ENCODE results near the gene KNDC1.
"Not testable (repeated sequence)": the region's sequence is repeated elsewhere in the genome, so short reads cannot be mapped to it uniquely, and the experiment has no call there.

KNDC1 gene

DNA sequence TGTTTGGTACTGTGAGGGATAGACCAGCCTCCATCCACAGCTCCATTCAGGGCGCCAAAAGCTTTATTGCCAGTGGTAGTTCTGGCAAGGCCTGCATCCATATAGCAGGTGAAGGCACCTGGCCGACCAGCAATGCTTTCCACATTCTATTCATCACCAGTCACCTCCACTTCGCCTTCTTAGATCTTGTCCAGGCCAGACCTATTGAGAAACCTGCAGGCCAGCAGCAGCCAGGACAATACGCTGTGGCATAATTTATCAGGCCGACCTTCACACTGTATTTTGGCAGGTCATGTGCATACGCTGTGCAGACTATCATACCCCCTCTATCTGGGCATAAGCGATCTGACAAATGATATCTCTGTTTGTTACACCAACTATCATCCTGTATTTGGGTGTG is 15.2 kb upstream of the KNDC1 start:
- WGBS: 93% methylated on average over 7 of the region's 7 CpGs

GRCh38 chr10:133150226-133150625 is 9.8 kb upstream of the KNDC1 start:
- H3K4me1 ChIP-seq (ENCODE audit: insufficient read depth, low read length): peaks cover 35% of the 10 kb centered on the region
- peak overlapping the region; percentile 99; the same call in 1 of the 2 replicates for H3K27ac ChIP-seq (ENCODE audit: low read depth, low read length)
- H3K4me3 ChIP-seq (ENCODE audit: low read length): no peak overlapping the region
- H3K36me3 ChIP-seq (ENCODE audit: insufficient read depth, low read length): no peaks in the 10 kb centered on the region
- H3K9me3 ChIP-seq (ENCODE audit: insufficient read depth, low read depth, low read length): peaks cover 21% of the 10 kb centered on the region
- no peak overlapping the region; the same call in 1 of the 2 replicates for H3K9ac ChIP-seq (ENCODE audit: low read depth, low read length)
- WGBS: 95% methylated on average over 8 of the region's 8 CpGs
- H3K27me3 ChIP-seq (ENCODE audit: insufficient read depth, low read length): no peaks in the 10 kb centered on the region

More for the DNA sequence above, 15.2 kb upstream of the KNDC1 start:
- Histone ChIP-seq H3K4me3 (ENCODE audit: low read length) (no peak overlapping the region), H3K4me1 (ENCODE audit: insufficient read depth, low read length) (peaks cover 21% of the 10 kb centered on the region; the same call in 1 of the 2 replicates), H3K27ac (ENCODE audit: low read depth, low read length) (no peak overlapping the region), H3K27me3 (ENCODE audit: insufficient read depth, low read length) (no peaks in the 10 kb centered on the region), H3K9me3 (ENCODE audit: insufficient read depth, low read depth, low read length) (peaks cover 16% of the 10 kb centered on the region), H3K36me3 (ENCODE audit: insufficient read depth, low read length) (no peaks in the 10 kb centered on the region), H3K9ac (ENCODE audit: low read depth, low read length) (no peak overlapping the region)

DNA sequence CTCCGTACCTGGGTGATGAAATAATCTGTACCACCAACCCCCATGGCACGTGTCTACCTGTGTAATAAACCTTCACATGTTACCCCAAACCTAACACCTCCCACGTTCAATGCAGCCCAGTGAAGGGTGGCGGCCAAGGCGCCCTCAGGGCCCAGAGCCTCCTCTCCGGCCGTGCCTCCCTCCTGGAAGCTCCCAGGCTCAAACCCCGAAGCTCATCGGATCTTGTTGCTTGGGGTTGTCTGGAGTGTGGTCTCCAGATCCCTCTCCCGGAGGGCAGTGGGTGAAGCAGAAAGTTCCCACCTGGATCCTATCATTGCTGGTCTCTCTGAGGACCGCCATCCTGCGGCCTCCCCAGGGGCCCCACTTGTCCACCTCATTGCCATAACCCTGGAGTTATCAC is 9.4 kb upstream of the KNDC1 start:
- Histone ChIP-seq H3K36me3 (ENCODE audit: insufficient read depth, low read length) (no peaks in the 10 kb centered on the region), H3K9ac (ENCODE audit: low read depth, low read length) (peak overlapping the region; percentile 78), H3K4me1 (ENCODE audit: insufficient read depth, low read length) (peaks cover 32% of the 10 kb centered on the region), H3K27me3 (ENCODE audit: insufficient read depth, low read length) (no peaks in the 10 kb centered on the region), H3K9me3 (ENCODE audit: insufficient read depth, low read depth, low read length) (peaks cover 21% of the 10 kb centered on the region), H3K4me3 (ENCODE audit: low read length) (no peak overlapping the region), H3K27ac (ENCODE audit: low read depth, low read length) (peak overlapping the region; percentile 99)
- WGBS: 88% methylated on average over 12 of the region's 12 CpGs

- not testable (repeated sequence) for H3K36me3 ChIP-seq (ENCODE audit: insufficient read depth, low read length); H3K27me3 ChIP-seq (ENCODE audit: insufficient read depth, low read length)
- peaks cover 21% of the 10 kb centered on the region for H3K9me3 ChIP-seq (ENCODE audit: insufficient read depth, low read depth, low read length)
- peak overlapping the region; percentile 99 for H3K27ac ChIP-seq (ENCODE audit: low read depth, low read length)
- 67% methylated on average over 3 of the region's 3 CpGs for WGBS
- H3K9ac ChIP-seq (ENCODE audit: low read depth, low read length): peak overlapping the region; percentile 78
- H3K4me3 ChIP-seq (ENCODE audit: low read length): peak overlapping the region; percentile 25; the same call in 1 of the 2 replicates
- H3K4me1 ChIP-seq (ENCODE audit: insufficient read depth, low read length): peaks cover 29% of the 10 kb centered on the region
These were observed 8.9 kb upstream of the KNDC1 start for GRCh38 chr10:133151071-133151470.

DNA sequence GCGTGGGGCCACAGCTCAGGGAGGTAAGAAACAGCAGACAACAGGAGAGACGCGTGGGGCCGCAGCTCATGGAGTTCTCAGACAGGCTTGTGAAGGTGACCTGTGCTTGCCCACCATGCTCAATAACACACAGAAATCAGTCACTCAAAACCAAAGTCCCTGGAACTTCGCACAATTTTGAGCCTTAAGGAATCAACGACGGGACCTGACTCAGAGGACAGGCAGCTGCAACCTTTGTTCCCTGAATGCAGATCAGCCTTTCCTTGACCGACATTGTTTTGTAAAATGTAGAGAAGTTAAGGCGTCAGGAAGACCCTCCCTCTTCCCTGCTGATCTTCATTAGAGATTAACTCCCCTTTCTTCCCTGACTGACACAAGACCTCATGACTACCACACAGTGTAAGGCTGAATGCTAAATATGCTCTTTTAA is 8.5 kb upstream of the KNDC1 start:
- WGBS: 1% methylated on average over 8 of the region's 9 CpGs

GRCh38 chr10:133154411-133154810 is 5.6 kb upstream of the KNDC1 start:
- Histone ChIP-seq H3K27ac (ENCODE audit: low read depth, low read length) (no peak overlapping the region), H3K9me3 (ENCODE audit: insufficient read depth, low read depth, low read length) (0 out of 2 replicates have a peak, but pooled peaks cover 5% of the 10 kb centered on the region), H3K4me1 (ENCODE audit: insufficient read depth, low read length) (peaks cover 28% of the 10 kb centered on the region), H3K4me3 (ENCODE audit: low read length) (no peak overlapping the region), H3K36me3 (ENCODE audit: insufficient read depth, low read length) (no peaks in the 10 kb centered on the region), H3K27me3 (ENCODE audit: insufficient read depth, low read length) (no peaks in the 10 kb centered on the region), H3K9ac (ENCODE audit: low read depth, low read length) (no peak overlapping the region)
- 91% methylated on average over 4 of the region's 4 CpGs for WGBS

More for the DNA sequence above, 8.5 kb upstream of the KNDC1 start:
- no peaks in the 10 kb centered on the region for H3K27me3 ChIP-seq (ENCODE audit: insufficient read depth, low read length)
- H3K4me1 ChIP-seq (ENCODE audit: insufficient read depth, low read length): peaks cover 25% of the 10 kb centered on the region
- H3K4me3 ChIP-seq (ENCODE audit: low read length): peak overlapping the region; percentile 33
- peak overlapping the region; percentile 78 for H3K9ac ChIP-seq (ENCODE audit: low read depth, low read length)
- H3K36me3 ChIP-seq (ENCODE audit: insufficient read depth, low read length): no peaks in the 10 kb centered on the region
- peaks cover 21% of the 10 kb centered on the region for H3K9me3 ChIP-seq (ENCODE audit: insufficient read depth, low read depth, low read length)
- H3K27ac ChIP-seq (ENCODE audit: low read depth, low read length): peak overlapping the region; percentile 99

DNA sequence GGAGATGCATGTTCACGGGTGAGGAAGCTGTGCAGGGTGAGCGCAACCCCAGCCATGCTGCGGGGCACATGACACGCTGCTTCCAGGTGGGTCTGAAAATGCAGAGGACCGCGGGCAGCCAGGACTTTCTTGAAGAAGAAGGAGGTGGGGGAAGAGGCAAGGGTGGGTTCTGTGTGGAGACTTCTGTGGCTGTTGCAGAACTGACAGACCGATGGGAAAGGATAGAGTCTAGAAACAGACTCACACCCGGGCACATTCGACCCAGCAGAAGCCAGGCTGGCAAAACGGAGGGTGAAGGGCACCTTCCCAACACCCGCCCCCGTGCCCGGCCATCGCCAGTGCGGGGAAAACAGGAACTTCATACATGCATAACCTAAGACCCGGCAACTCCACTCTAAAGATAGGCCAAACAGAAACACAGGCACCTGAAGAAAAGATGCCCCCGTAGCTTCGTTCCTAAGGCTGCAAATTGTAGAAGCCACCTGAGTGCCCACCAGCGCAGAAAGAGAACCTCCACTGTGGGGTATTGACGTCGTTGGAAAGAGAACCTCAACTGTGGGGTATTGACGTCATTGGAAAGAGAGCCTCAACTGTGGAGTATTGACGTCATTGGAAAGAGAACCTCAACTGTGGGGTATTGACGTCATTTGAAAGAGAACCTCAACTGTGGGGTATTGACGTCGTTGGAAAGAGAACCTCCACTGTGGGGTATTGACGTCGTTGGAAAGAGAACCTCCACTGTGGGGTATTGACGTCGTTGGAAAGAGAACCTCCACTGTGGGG is 4.8 kb upstream of the KNDC1 start:
- no peaks in the 10 kb centered on the region for H3K27me3 ChIP-seq (ENCODE audit: insufficient read depth, low read length)
- peaks cover 31% of the 10 kb centered on the region for H3K4me1 ChIP-seq (ENCODE audit: insufficient read depth, low read length)
- no peak overlapping the region for H3K4me3 ChIP-seq (ENCODE audit: low read length)
- no peak overlapping the region for H3K9ac ChIP-seq (ENCODE audit: low read depth, low read length)
- H3K9me3 ChIP-seq (ENCODE audit: insufficient read depth, low read depth, low read length): 0 out of 2 replicates have a peak, but pooled peaks cover 3% of the 10 kb centered on the region
- no peak overlapping the region for H3K27ac ChIP-seq (ENCODE audit: low read depth, low read length)
- WGBS: 89% methylated on average over 26 of the region's 30 CpGs
- H3K36me3 ChIP-seq (ENCODE audit: insufficient read depth, low read length): no peaks in the 10 kb centered on the region

DNA sequence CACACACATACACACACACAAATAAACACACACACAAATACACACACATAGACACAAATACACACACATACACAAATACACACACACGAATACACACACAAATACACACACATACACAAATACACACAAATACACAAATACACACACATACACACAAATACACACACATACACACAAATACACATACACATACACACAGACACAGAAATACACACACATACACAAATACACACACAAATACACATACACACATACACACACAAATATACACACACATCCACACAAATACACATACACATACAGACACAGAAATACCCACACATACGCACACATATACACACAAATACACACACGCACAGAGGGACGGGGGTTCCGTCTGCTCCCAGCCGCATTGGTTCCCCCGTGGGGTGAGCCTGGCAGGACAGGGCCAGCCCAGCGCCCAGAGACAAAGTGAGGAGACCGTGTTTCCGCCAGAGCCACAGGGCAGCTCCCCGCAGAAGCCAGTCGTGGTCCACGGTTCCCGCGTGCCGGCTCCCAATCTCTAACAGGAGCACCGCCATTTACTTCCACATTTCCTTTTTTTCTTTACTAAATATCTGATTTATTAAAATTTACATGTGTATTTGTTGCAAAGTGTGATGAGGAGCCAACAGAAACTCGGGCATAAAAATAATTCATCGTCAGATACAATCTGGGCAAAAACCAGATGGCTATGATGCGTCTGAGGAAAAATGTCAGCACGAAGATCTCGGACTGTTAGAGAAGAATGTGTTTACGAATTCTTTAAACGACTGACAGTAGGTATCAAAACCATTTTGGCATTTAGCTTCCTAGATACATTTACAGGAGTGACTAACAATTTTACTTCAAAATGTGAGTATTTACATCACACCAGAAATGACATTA is 3.1 kb upstream of the KNDC1 start:
- H3K9me3 ChIP-seq (ENCODE audit: insufficient read depth, low read depth, low read length): no peaks in the 10 kb centered on the region
- WGBS: 90% methylated on average over 23 of the region's 24 CpGs
- peaks cover 23% of the 10 kb centered on the region for H3K4me1 ChIP-seq (ENCODE audit: insufficient read depth, low read length)
- H3K9ac ChIP-seq (ENCODE audit: low read depth, low read length): no peak overlapping the region
- no peak overlapping the region for H3K27ac ChIP-seq (ENCODE audit: low read depth, low read length)
- H3K27me3 ChIP-seq (ENCODE audit: insufficient read depth, low read length): peaks cover 9% of the 10 kb centered on the region
- no peaks in the 10 kb centered on the region for H3K36me3 ChIP-seq (ENCODE audit: insufficient read depth, low read length)
- H3K4me3 ChIP-seq (ENCODE audit: low read length): no peak overlapping the region

GRCh38 chr10:133157662-133158436 is 2.2 kb upstream of the KNDC1 start:
- Histone ChIP-seq H3K4me1 (ENCODE audit: insufficient read depth, low read length) (peaks cover 16% of the 10 kb centered on the region), H3K36me3 (ENCODE audit: insufficient read depth, low read length) (no peaks in the 10 kb centered on the region), H3K27ac (ENCODE audit: low read depth, low read length) (no peak overlapping the region), H3K4me3 (ENCODE audit: low read length) (no peak overlapping the region), H3K9ac (ENCODE audit: low read depth, low read length) (no peak overlapping the region), H3K27me3 (ENCODE audit: insufficient read depth, low read length) (peaks cover 9% of the 10 kb centered on the region), H3K9me3 (ENCODE audit: insufficient read depth, low read depth, low read length) (no peaks in the 10 kb centered on the region)
- WGBS: 87% methylated on average over 34 of the region's 34 CpGs

- Histone ChIP-seq H3K27me3 (ENCODE audit: insufficient read depth, low read length) (peaks cover 9% of the 10 kb centered on the region), H3K9ac (ENCODE audit: low read depth, low read length) (no peak overlapping the region), H3K4me3 (ENCODE audit: low read length) (no peak overlapping the region), H3K36me3 (ENCODE audit: insufficient read depth, low read length) (no peaks in the 10 kb centered on the region), H3K27ac (ENCODE audit: low read depth, low read length) (peak overlapping the region; percentile 3; the same call in 1 of the 2 replicates), H3K4me1 (ENCODE audit: insufficient read depth, low read length) (peaks cover 16% of the 10 kb centered on the region), H3K9me3 (ENCODE audit: insufficient read depth, low read depth, low read length) (no peaks in the 10 kb centered on the region)
- WGBS: 77% methylated on average over 12 of the region's 12 CpGs
These were observed 1.6 kb upstream of the KNDC1 start for GRCh38 chr10:133158437-133158755.

Data from HUES64 (cell line).